Keratinocyte (primary cell): ENCODE measurements around the gene PLPPR1. TPM values are rescaled to one million over a fixed set of nuclear protein-coding genes. Genes with fewer than 3 reads are reported as not detected.

Experiments used
- DNase-seq: peaks from one replicate; pipeline ENCODE4 v3.0.0-alpha.2; 2011; ENCODE audit warnings: low read depth, missing footprints, low spot score
- FAIRE-seq: peaks from 2 replicates; lab custom pipeline; 2011; peaks lifted over from hg19 to GRCh38; lab: Jason Lieb, UNC
- H2AFZ ChIP-seq: 2 replicates; pipeline ENCODE4 v1.6.0; 2012; ENCODE audit warnings: low read length, control low read depth, inconsistent platforms; ENCODE audit not compliant: control insufficient read depth
- H3K27ac ChIP-seq: 2 replicates; pipeline ENCODE4 v1.5.1; 2011; ENCODE audit warnings: low read length; ENCODE audit not compliant: control insufficient read depth, insufficient read depth
- H3K27me3 ChIP-seq: 3 replicates; pipeline ENCODE4 v1.6.0; 2011; ENCODE audit warnings: low read length; ENCODE audit not compliant: control insufficient read depth, insufficient read depth; ENCODE audit errors: extremely low read depth
- H3K36me3 ChIP-seq, 2 experiments: 2 replicates in 1 of 2; 3 replicates in 1 of 2; pipeline ENCODE4 v1.5.1; 2011; ENCODE audit warnings: low read length in 2 of 2, mild to moderate bottlenecking in 1 of 2; ENCODE audit not compliant: control insufficient read depth in 2 of 2, insufficient read depth in 2 of 2; ENCODE audit errors: extremely low read depth in 1 of 2
- H3K4me1 ChIP-seq: 3 replicates; pipeline ENCODE4 v1.5.1; 2011; ENCODE audit warnings: low read length; ENCODE audit not compliant: control insufficient read depth, insufficient read depth; ENCODE audit errors: extremely low read depth
- H3K4me2 ChIP-seq: 3 replicates; pipeline ENCODE4 v1.6.0; 2011; ENCODE audit warnings: low read depth, low read length; ENCODE audit not compliant: control insufficient read depth, insufficient read depth; ENCODE audit errors: extremely low read depth
- H3K4me3 ChIP-seq, 3 experiments: fragments of 200-600 bp in 1 of 3; sonication (generic) in 1 of 3; 2 replicates in 2 of 3; 3 replicates in 1 of 3; pipeline ENCODE4 v1.5.1; 2011 to 2016; ENCODE audit warnings: low read length in 3 of 3, mild to moderate bottlenecking in 3 of 3, control low read depth in 2 of 3, inconsistent platforms in 1 of 3, low read depth in 1 of 3, mixed read lengths in 1 of 3, mixed run types in 1 of 3, moderate library complexity in 1 of 3; ENCODE audit not compliant: control insufficient read depth in 2 of 3, insufficient read depth in 2 of 3; ENCODE audit errors: extremely low read depth in 1 of 3
- H3K79me2 ChIP-seq: 2 replicates; pipeline ENCODE4 v1.6.0; 2012; ENCODE audit warnings: low read length; ENCODE audit not compliant: control insufficient read depth, insufficient read depth
- H3K9ac ChIP-seq: 3 replicates; pipeline ENCODE4 v1.6.0; 2011; ENCODE audit warnings: low read length; ENCODE audit not compliant: control insufficient read depth, insufficient read depth; ENCODE audit errors: extremely low read depth
- H3K9me1 ChIP-seq: 3 replicates; pipeline ENCODE4 v1.6.0; 2011; ENCODE audit warnings: low read length; ENCODE audit not compliant: control insufficient read depth, insufficient read depth; ENCODE audit errors: extremely low read depth
- H3K9me3 ChIP-seq: 2 replicates; pipeline ENCODE4 v1.5.1; 2012; ENCODE audit warnings: low read depth, low read length; ENCODE audit not compliant: control insufficient read depth
- H4K20me1 ChIP-seq: 3 replicates; pipeline ENCODE4 v1.6.0; 2011; ENCODE audit warnings: low read length; ENCODE audit not compliant: control insufficient read depth, insufficient read depth; ENCODE audit errors: extremely low read depth
- EZH2 ChIP-seq: IDR thresholded peaks from one replicate; pipeline ENCODE4 v1.6.1; 2012; ENCODE audit warnings: inconsistent platforms, mild to moderate bottlenecking, low read length, moderate library complexity
- dilution Hi-C: fragments of 300-500 bp; cut with MboI; formaldehyde crosslinking; loops from one replicate; pipeline ENCODE4 v1.7.0; 2020; ENCODE audit warnings: low sequenced_read_pairs; ENCODE audit not compliant: extremely low pct_ligation_motif_present
- polyA plus RNA-seq, 5 experiments: library from polyadenylated mRNA; depleted of rRNA in 3 of 5; stranded (reverse) in 3 of 5; stranded (forward) in 1 of 5; unstranded in 1 of 5; fragments of >200 nt; gene quantifications; 1 replicate in 1 of 5; 2 replicates in 3 of 5; 3 replicates in 1 of 5; pipeline versions ENCODE4 v1.2.1 to v1.2.3, GENCODE V29; 2011 to 2012; ENCODE audit warnings: missing spikeins in 2 of 5, low read depth in 1 of 5, low replicate concordance in 1 of 5
- TF ChIP-seq, protein P1 (sequence below), 3 experiments: IDR thresholded peaks in 1 of 3; conservative IDR thresholded peaks in 1 of 3; optimal IDR thresholded peaks in 1 of 3; 2 replicates in 2 of 3; 3 replicates in 1 of 3; pipeline versions ENCODE3 to v1.5.1; 2011; ENCODE audit warnings: low read length in 3 of 3, mild to moderate bottlenecking in 3 of 3, moderate library complexity in 2 of 3, control low read depth in 1 of 3, inconsistent platforms in 1 of 3; ENCODE audit not compliant: insufficient read depth in 2 of 3; ENCODE audit errors: extremely low read depth in 1 of 3

The PLPPR1 gene
- polyA plus RNA-seq, 1 donor (not counting 4 experiments of a cell fraction or from before 2014, with no cell fraction given): not detected

DNA sequence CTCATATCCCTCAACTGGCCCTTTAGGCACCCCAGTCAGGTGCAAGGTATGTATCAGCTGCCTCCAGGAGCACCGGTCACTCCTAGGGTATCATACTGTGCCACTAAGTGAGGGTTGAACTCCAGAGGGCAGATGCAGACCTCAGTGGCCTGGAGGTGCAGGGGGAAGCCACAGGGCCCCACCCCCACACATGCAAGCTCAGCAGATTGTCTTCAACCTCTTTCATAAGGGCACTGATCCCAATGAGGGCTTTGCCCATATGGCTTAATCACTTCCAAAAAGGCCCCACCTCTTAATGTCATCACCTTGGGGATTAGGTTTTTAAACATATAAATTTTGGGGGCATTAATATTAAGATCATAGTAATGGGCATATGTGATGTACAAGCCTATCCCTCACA, 328.1 kb downstream of the PLPPR1 start:
- H2AFZ ChIP-seq: no peak overlapping the region
- dilution Hi-C loops: no loop called here
- no peak overlapping the region for H3K9ac ChIP-seq
- FAIRE-seq (no peak), DNase-seq (no peak)
- TF ChIP-seq, protein P1, sequence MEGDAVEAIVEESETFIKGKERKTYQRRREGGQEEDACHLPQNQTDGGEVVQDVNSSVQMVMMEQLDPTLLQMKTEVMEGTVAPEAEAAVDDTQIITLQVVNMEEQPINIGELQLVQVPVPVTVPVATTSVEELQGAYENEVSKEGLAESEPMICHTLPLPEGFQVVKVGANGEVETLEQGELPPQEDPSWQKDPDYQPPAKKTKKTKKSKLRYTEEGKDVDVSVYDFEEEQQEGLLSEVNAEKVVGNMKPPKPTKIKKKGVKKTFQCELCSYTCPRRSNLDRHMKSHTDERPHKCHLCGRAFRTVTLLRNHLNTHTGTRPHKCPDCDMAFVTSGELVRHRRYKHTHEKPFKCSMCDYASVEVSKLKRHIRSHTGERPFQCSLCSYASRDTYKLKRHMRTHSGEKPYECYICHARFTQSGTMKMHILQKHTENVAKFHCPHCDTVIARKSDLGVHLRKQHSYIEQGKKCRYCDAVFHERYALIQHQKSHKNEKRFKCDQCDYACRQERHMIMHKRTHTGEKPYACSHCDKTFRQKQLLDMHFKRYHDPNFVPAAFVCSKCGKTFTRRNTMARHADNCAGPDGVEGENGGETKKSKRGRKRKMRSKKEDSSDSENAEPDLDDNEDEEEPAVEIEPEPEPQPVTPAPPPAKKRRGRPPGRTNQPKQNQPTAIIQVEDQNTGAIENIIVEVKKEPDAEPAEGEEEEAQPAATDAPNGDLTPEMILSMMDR (optimal IDR thresholded peaks at IDR 0.05 in 1 of 3, IDR thresholded peaks at IDR 0.05 in 1 of 3, conservative IDR thresholded peaks at IDR 0.05 in 1 of 3; ENCODE audit: extremely low read depth in 1 of 3, insufficient read depth in 2 of 3, low read length in 3 of 3): no peak
- no peak for TF ChIP-seq EZH2
- no peaks in the 10 kb centered on the region for H3K9me3 ChIP-seq
- H3K27me3 ChIP-seq: no peaks in the 10 kb centered on the region
- H3K79me2 ChIP-seq: no peaks in the 10 kb centered on the region
- H3K36me3 ChIP-seq: no peaks in the 10 kb centered on the region
- H3K4me2 ChIP-seq: no peak overlapping the region
- H3K4me3 ChIP-seq: no peak overlapping the region
- no peaks in the 10 kb centered on the region for H3K4me1 ChIP-seq
- no peak overlapping the region for H3K27ac ChIP-seq
- no peaks in the 10 kb centered on the region for H4K20me1 ChIP-seq
- no peaks in the 10 kb centered on the region for H3K9me1 ChIP-seq

DNA sequence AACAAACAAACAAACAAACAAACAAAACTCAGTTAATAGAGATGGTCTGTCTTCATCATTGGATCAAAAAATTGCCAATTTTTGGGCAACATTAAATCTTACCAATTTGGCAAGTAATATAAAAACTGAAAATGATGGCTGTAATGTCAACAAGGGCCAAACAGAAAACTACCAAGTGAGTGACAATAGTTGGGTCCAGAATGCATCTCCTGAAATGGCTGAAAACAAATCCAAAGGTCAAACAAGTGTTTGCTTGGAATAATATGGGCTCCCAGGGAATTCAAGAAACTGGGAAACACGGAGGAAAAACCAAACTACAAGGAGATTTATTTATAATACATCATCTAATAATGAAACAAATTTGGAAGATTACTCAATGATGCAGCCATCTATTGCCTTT, 331.2 kb downstream of the PLPPR1 start:
- Histone ChIP-seq H3K9ac (no peak overlapping the region), H4K20me1 (no peaks in the 10 kb centered on the region), H3K9me1 (no peaks in the 10 kb centered on the region), H3K9me3 (no peaks in the 10 kb centered on the region), H3K27ac (no peak overlapping the region), H3K4me1 (no peaks in the 10 kb centered on the region), H3K4me2 (no peak overlapping the region), H2AFZ (no peak overlapping the region), H3K36me3 (no peaks in the 10 kb centered on the region), H3K79me2 (no peaks in the 10 kb centered on the region), H3K27me3 (no peaks in the 10 kb centered on the region), H3K4me3 (no peak overlapping the region)
- TF ChIP-seq, protein P1 (optimal IDR thresholded peaks at IDR 0.05 in 1 of 3, IDR thresholded peaks at IDR 0.05 in 1 of 3, conservative IDR thresholded peaks at IDR 0.05 in 1 of 3; ENCODE audit: extremely low read depth in 1 of 3, insufficient read depth in 2 of 3, low read length in 3 of 3): no peak
- no peak for TF ChIP-seq EZH2
- FAIRE-seq (no peak), DNase-seq (no peak)
- dilution Hi-C loops: no loop called here
